HG03460 (cell line): ENCODE measurements around the gene MDFI.

ENCODE experiments used
- ATAC-seq: cut with Tn5 transposase; IDR thresholded peaks from one replicate; pipeline ENCODE4 v1.9.1; 2021; ENCODE audit not compliant: unreplicated experiment

The MDFI gene, protein sequence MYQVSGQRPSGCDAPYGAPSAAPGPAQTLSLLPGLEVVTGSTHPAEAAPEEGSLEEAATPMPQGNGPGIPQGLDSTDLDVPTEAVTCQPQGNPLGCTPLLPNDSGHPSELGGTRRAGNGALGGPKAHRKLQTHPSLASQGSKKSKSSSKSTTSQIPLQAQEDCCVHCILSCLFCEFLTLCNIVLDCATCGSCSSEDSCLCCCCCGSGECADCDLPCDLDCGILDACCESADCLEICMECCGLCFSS

DNA sequence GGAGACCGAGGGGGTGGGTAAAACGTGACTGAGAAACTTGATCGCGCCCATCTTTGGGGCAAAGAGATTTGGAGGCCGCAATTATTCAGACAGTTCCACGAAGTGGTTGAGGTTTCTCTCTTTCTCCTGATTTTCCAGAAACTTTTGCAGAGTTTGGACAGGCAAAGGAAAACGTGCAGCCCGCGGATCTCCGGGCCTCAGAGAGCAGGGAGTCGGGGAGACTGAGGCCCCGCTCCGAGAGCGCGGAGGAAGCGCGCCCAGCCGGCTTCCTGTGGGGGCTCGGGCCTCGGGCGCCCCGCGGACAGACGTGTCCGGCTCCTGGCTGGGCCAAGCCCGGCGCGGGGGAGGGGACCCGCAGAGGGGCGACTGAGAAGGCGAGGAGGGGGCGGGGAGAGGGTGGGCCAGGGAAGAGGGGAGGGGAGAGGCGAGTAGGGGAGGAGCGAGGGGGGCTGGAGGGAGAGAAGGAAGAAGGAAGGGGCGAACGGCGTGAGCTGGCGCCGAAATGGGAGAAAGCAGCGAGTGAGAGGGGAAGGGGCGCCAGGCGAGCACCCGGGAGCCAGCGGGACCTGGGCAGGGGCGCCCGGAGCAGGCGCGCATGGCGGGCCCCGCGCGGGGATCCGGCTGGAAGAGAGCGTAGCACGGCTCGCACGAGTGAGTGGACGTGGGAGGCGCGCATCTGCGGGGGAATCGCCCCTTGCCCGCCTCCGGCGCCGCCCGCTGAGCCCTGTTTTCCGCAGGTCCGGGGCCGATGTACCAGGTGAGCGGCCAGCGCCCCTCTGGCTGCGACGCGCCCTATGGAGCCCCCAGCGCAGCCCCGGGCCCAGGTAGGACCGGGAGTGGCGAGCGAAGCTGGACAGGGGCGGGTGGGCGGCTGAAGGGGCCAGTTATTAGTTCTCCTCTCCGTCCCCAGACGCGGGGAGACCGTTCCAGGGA is at the start of gene MDFI:
Gene MDFI (plus strand): TSS at position 467 of the 933 bp plus-strand sequence. CDS start 282 bp downstream, at position 749.
- ATAC-seq, result no peak

DNA sequence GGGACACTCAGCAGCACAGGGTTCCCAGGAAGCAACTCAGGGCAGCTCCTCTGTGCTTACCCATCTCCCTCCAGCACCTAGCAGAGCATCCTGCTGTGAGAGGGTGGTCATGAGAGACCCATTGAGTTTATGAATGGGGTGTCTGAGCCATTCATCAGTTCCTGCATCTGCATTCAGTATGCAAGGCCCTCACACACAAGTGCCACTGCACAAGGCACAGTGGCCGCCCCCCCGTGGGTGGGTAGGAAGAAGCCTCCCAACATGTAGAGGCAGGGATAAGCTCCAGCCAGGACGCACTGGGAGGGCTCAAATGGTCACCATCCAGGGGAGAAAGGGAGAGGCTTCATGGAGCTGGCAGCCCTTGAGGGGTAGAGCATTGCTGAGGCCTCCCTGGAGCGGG is 49.0 kb upstream of the MDFI start:
- ATAC-seq, result no peak

DNA sequence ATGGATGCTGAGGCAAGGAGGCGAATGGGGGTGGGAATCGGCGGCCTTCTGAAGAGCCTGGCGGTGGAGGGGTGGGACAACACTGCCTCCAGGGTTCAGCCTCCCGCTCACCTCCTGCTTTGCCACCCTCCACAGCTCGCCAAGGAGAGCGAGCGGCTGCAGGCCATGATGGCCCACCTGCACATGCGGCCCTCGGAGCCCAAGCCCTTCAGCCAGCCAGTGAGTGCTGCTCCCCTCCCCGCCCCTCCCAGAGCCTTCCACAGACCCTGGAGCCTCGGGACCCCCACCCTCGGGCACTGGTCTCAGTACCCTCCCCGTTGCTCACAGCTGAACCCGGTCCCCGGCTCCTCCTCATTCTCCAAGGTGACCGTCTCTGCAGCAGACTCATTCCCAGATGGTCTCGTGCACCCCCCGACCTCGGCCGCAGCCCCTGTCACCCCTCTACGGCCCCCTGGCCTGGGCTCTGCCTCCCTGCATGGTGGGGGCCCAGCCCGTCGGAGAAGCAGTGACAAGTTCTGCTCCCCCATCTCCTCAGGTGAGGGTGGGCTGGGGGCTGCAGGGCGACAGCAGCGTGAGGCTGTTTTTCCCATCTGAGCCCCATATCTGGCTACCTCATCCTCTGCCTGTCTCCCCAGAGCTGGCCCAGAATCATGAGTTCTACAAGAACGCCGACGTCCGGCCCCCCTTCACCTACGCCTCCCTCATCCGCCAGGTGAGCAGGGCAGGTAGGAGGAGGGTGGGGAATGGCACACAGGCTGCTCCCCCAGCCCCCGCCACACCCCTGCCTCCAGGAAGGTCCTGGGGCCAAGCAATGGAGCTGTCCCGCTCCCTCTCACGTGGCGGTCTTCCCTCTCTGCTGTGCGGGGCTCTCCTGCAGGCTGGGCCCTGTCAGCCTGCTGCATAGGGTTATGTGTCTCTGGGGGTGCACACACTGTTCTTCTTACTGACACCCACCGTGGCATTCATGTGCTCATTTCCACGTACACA is 48.3 kb upstream of the MDFI start:
- no peak for ATAC-seq

DNA sequence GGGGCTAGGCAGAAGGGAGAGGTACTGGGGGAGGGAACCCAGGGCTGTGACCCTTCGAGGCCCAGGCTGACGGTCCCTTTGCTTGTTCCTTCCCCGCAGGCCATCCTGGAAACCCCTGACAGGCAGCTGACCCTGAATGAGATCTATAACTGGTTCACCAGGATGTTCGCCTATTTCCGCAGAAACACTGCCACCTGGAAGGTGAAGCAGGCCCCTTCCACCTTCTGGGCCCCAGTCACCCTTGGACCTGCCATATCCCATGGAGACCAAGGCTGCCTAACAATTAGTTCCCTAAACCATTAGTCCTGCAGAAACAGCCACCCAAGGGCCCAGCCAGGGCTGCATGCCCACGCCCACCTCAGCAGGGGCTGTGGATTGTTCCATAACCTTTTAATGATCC is 47.1 kb upstream of the MDFI start:
- ATAC-seq, result no peak

DNA sequence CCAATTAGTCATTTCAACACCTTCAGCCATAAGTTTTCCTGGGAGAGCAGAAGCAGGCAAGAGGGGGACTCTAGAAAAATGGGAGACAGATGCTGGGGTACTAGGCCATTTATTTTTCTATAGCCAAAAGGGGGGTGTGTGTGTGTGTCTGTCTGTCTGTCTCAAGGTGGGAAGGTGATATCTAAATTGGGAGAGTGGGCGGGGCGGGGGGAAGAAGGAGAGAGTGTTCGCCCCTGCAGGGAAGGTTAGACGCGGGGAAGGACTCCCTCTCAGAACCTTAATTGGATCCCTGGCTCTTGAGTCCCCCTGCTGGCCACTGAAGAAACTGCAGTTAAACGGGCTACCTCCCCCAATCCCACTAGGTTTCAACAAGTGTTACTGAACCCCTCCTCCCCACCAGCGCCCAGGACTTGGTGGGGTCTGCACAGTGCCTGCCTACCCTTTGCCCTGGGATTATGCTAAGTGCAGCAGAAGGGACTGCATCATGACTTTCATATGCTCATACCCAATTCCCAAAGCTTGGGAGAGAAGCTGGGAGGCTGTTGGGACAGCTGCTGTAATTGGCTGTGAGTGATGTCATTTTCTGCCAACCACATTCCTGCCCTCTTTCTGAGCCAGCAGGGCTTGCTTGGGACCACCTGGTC is 46.3 kb upstream of the MDFI start:
- ATAC-seq, result no peak

DNA sequence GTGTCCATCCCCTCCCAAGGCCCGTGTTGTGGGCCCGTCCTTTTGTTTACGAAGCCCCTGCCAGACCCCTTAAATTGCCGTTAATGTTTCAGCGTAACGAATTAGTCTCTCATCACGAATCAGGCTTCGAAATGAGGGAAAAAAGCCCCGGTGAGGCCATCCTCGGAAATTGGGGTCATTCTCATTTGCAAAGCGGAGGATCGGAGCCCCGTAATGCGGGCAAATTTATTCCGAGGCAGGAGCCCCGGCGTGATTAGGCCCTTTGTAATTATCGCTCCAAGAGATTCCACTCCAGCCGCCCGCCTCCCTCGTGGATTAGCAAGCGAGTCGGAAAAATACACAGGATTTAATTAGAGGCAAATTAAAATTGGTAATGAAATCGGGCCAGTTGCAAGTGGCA is 44.9 kb upstream of the MDFI start:
- no peak for ATAC-seq

DNA sequence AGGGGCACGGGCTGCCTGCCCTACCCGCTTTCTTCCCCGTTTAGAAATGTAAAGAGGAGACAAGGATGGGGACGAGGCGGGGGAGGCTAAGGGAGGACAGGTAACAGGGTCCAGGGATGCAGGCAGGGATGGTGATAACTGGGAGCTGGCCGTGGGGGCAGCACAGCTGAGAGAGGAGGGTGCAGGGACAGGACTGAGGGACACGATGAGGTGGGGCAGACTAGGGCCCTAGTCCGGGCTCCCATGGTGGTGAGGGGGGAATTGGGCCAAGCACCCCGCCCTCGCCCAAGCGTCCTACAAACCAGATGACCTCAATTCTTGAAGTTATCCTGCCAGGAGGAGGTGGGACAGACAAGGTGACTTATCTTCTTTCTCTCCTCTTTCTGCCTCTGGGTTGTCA is 44.4 kb upstream of the MDFI start:
- no peak for ATAC-seq

DNA sequence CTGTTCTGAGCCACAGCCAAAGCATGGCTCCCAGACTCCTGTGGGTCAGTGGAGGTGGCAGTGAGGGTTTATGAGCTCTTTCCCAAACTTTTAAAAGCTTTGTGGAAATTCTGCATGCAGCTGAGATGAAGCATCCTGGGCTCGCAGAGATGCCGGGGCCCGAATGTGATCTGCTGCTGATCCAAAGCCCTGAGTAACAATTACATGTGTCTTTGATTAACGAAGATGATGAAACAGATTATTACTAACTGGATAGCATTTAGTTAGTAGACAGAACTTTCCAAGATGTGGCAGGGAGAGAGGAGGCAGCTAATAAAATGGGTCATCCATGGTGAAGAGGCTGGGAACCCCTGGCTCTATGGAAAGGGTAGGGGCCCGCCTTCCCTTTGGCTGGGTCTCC is 43.9 kb upstream of the MDFI start:
- ATAC-seq, result no peak

DNA sequence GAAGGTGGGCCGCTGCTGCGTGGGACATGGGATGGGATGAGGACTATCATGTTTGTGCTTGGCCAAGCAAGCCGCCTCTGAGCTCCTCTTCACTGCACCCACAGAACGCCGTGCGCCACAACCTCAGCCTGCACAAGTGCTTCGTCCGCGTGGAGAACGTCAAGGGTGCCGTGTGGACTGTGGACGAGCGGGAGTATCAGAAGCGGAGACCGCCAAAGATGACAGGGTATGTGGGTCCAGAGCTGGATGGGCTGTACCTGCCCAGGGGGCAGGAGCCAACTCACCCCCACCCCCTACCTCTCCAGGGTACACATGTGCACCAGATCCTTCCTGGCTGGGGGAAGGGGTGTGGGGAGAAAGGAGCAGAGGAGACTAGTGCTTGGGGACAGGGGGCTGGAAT is 43.5 kb upstream of the MDFI start:
- ATAC-seq, result no peak

DNA sequence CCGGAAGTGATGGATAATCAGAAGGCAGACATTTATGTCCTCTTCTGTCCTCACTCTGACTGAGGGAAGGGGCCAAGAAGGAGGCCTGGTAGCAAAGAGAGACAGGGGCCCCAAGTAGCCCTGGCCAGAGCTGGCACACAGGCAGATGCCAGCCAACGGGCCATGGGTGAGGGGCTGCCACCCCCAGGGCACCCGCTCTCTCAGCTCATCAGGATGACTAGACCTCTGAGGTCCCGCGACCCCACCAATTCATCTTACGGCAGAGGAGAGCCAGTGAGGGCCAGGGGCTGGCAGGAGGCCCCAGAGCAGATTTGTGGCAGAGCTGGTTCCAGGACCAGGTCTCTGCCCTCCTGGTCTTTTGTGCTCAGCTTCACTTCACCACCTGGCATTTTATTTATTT is 43.1 kb upstream of the MDFI start:
- ATAC-seq, result no peak

DNA sequence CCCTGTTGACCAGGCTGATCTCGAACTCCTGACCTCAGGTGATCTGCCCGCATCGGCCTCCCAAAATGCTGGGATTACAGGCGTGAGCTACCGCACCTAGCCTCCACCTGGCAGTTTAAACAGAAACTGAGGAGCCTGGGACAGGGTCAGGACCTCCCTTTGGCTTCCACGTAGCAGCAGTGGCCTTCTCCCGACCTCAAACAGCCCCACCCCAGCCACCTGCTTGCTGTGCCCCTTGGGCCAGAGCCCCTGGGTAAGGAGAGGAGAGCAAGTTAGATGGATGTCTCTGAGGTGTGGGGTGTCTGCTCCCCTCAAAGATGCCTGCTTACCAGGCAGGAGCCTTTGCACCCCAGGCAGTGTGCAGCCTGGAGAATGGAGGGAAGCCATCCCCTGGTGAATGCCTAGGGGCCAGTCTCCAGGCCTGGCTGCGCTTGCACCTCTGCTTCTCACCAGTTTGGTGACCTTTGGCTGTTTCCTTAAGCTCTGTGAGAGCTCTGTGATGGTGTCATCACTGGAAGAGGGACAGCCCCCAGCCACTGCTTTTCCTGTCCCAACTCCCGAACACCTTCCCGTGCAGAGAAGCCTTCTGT is 42.1 kb upstream of the MDFI start:
- no peak for ATAC-seq

DNA sequence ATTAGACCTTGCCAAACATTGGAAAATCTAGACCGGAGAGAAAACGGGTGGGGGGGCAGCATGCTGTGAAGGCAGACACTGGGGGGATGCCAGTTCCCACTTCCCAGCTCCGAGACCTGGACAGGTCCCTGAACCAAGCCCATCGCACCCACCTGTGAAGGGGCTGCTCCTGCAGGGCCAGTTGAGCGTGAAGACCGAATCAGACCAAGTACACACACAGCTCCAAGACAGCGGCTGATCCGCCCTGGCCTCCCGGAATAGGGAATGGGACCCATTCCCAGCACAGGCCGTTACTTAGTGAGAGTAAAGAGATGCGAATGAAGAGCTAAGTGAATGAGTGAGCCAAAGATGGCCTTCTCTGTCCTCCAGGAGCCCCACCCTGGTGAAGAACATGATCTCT is 41.5 kb upstream of the MDFI start:
- no peak for ATAC-seq

DNA sequence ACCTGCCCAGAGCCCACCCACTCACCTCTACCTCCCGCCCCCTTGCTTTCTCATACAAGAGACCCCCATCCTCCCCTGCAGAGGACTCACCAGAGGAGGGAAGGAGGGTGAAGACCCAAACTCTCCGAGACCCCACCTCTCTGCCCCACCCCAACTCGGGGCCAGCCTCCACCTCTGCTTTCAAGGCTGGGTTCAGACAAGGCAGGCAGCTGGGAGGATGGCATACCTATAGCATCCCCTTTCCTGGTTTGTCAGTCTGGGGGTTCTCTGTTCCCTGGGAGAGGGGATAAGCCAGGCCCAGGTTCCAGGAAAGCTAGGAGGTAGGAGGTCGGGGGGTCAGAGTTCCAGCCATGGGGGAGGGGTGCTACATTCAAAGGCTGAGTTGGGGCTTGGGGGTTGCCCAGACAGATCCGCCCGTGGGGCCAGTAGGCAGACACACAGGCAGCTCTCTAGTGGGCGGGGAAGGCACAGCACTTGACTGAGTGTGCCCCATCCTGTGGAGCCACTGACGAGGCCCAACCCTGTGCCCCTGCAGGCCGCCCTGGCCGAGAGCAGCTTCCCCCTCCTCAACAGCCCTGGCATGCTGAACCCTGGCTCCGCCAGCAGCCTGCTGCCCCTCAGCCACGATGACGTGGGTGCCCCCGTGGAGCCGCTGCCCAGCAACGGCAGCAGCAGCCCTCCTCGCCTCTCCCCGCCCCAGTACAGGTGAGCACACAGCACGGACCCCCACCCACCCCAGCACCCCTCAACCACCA is 40.8 kb upstream of the MDFI start:
- ATAC-seq, result no peak

DNA sequence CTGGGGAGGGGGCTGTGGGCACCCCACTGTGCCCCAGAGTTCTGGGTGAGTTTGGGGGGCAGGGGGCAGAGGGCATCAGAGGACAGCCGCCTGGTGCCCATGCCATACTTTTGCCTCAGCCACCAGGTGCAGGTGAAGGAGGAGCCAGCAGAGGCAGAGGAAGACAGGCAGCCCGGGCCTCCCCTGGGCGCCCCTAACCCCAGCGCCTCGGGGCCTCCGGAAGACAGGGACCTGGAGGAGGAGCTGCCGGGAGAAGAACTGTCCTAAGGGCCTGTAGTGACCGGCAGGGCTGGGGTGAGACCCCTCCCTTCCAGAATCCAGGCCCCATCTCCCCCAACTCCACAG is 39.6 kb upstream of the MDFI start:
- ATAC-seq, result no peak

DNA sequence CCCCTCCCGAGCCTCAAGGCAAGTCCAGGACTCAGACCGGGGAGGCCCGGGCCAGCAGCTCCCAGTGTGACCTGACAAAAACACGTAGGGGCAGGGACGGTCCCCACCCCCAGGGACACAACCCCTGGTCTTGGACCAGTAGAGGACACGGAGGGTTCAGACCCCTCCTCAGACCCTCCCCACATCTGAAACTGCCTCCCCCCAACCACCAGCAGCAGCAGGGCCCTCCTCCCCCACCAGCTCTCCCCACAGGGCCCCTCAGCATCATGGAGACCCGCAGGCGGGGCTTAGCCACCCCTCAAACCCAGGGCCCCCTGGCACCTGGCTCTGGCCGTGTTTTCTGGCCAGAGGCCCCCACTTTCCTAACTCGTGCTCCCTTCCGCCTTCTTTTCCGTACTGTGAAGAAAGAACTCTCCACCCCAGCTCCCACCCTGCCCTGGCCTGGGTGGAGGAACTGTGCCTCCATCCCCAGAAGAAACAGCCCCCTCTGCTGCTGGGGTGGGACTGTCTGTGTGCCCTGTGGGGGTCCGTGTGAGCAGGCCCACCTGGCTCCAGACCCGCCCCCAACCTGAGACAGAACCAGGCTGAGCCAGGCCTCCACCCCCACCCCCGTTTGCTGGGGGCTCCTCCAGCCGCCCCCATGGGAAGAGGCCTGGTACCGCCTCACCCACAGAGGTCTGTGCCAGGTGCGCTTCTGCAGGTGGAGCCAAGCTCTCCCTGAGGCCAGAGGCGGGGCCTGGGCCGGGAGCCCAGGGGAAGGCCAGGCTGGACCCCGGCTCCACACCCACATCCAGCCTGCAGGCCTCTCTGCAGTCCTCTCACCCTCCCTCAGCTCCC is 39.0 kb upstream of the MDFI start:
- no peak for ATAC-seq

DNA sequence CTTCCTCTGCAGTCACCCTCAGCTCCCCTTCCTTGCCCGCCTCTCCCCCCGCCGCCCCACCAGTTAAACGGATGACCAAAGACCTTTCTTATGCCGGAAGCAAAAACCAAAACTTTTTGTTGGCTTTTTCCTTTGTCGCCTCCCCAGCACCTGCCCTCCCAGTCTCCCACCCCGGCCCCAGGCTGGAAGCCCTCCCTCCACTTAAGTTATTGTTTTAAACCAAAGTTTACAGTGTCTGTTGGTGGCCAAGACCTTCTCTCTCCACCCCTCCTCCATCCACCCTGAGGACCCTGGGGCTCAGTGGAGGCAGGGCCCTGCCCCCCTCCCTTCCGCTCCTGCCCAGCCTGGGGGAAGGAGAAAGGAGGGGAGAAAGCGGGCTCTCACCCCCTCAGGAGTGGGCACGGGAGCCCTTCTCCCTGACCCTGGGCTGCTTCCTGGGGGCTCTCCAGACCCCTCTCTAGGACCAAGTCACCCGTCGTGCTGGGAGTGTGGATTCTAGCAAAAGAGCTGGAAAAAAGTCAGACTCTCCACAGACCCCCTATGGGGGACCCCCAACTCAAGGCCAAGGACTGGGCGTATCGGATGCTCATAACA is 38.3 kb upstream of the MDFI start:
- no peak for ATAC-seq

DNA sequence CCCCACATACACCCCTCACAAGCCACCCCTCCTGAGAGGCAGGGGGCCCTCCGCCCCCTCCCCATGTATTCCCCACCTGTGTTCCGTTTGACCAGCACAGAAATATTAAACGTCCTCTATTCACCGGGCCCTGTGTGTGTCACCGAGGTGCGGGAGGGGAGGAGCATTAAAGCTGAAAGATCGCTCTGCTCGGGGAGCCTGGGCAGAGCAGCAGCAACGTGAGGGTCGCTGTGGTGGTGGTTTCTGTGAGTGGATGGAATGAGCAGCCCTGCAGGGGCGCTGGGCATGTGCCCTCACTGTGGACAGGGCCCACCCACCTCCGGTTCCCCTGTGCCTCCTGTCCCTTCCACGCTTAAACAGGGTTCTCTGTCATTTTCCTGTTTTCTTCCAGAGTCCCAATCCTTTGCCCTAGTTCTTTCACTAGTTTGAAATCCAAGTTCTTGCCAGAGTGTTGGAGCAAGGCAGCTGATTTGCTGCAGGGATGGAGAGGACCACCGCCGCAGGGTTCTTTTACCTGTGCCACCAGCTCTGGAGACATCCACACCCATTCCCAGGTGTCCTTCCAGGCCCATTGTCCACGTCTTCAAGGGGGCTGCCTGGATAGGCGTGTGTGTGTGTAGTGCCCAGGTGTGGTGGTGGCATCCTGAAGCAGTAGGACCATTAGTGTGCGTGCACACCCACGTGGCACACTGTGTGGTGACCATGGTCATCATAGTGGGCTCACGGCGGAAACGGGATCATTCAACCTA is 37.6 kb upstream of the MDFI start:
- ATAC-seq, result no peak

DNA sequence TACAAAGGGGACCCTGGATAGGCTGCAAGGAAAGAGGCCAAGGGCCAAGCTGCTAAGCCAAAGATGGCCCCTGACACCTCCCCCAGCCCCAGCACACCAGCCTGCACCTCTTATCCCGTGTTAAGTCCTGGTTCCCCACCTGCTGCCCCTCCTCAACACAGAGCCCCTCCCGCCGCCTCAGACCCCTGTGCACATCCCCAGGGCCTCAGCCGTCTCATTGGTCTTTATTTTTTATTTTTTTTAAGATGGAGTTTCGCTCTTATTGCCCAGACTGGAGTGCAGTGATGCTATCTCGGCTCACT is 37.1 kb upstream of the MDFI start:
- ATAC-seq, result no peak
